DMS53 treated with DMSO at 0.1 percent for 48 hours (cell line): ENCODE data around the gene CHST12.
"Not testable (repeated sequence)": the region's sequence is repeated elsewhere in the genome, so short reads cannot be mapped to it uniquely, and the experiment has no call there.

ENCODE experiments used
- DNase-seq: peaks from one replicate; lab custom pipeline; 2025; ENCODE audit not compliant: unreplicated experiment; lab: John Stamatoyannopoulos, UW

Gene CHST12

DNA sequence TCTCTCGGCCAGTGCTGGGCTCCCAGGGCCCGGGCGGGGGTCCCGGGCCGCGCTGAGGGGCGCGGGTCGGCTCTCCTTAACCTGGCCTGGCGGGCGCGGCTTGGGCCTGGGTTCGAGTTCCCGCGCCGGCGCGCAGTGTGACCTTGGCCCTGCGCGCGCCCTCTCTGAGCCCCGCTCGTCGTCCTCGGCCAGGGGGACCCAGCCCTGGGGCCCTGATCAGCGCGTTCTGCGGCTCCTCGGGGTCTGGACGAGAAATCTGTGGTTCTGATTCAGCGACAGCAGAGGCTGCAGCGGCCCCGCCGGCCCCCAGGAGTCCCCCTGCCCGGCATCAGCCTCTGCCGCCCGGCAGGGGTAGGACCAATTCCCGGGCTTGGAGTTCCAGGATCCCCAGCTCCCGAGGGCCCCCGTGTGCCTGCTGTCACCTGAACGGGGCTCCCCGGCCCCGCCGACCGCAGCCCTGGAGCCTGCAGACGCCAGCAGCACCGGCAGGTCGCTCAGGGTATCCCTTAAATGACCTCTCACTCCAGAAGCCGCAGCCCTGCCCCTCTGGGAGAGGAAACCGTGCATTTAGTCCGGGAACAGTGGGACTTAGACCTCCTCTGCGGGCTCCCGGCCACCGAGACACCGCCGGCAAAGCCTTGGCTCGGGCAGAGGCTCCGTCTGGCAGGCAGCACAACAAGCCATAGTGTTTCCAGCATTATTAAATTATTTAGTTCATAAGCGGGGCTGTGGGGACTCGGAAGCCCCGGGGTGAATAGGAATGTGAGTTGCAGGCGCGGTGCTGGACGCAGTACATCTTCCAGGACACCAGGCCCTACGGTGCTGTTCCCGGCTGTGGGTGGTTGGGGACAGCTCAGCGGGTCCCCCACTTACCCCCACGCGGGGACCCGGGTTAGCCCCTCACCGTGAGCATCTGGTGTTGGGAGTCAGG, 572 bp downstream of the CHST12 start:
- no peak for DNase-seq

DNA sequence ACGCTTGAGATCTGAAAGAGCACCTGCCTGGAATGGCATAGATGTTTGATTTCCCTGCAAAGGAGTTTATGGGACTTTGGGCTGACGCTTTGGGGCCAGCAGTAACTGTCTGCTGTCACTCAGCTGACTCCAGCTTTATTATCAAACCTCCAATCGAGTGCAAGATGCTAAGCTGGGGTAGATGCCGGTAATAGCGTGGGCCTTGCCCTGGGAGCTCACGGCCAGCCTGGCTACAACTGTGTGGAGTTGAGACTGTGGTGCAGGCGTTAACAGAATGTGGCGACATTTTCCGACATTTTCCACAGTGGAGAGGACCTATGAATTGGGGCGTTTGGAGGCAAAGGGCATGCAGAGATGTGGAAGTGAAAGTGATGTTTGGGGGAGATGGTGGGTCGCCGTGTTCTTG, 1.3 kb downstream of the CHST12 start:
- no peak for DNase-seq

DNA sequence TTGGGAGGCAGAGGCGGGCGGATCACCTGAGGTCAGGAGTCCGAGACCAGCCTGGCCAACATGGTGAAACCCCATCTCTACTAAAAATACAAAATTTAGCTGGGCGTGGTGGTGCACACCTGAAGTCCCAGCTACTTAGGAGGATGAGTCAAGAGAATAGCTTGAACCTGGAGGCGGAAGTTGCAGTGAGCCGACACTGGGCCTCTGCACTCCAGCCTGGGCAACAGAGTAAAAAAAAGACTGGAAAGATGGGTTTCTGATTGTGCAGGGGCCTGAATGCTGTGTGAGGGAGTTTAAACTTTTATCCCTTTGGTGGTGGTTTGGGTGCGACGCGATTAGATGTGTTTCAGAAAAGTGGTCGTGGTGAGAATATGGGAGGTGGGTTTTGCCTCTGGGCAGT, 1.8 kb downstream of the CHST12 start:
- no peak for DNase-seq

DNA sequence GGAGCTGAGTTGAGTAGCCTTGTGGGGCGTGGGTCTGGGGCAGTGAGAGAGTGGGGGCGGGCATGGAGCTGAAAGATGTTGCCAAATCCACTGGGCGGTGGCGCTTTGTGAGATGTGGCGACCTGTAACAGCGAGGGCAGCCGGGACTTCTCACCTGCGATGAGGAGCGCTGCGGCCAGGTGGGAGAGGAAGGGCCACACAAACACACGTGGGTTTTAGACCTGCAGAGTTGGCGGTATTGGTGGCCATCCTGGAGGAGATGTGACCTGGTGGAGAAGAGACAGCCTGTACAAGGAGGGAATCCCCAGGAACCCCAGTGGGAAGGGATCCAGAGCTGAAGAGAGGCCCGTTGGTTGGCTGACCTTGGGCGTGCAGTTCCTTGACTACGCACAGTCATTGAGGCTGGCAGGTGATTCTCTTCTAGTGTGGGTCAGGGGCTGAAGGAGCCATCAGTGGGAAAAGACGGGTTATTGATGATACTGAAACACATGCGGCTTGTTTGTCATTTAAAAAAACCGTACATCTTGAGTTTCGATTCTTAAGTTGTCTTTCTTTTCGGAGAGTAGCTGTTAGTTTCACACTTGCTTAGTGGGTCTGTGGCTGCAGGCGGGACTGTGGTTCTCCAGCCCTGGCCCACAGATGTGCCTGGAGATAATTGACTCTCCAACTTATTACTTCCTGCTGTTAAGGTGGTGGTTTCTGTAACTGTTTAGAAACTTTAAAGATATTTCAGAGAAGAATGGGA, 2.4 kb downstream of the CHST12 start:
- no peak for DNase-seq

DNA sequence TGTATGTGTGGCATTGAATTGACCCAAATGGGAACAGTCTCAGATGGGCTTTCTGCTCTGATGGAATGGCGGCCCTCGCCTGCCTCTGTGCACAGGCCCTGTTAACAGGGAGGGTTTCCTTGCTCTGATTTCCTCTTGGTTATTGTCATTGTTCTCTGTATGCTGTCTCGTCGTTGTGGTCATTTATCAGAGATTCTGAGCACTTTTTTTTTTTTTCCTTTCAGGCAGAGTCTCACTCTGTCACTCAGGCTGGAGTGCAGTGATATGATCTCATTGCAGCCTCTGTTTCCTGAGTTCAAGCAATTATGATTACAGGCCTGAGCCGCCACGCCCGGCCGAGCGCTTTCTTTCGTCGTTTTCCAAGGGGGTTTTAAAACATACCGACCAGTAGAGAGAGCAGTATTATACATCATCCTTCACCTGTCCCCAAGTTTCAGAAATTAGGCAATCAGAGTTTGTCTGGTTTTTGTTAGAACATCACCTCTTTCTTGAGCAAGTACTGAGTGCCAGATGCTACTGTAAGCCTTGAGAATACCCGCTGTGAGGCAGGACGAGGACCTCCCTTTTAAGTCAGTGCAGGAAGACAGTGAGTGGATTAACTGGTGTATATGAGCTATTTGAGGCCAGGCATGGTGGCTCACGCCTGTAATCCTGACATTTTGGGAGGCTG, 6.5 kb downstream of the CHST12 start:
- no peak for DNase-seq

DNA sequence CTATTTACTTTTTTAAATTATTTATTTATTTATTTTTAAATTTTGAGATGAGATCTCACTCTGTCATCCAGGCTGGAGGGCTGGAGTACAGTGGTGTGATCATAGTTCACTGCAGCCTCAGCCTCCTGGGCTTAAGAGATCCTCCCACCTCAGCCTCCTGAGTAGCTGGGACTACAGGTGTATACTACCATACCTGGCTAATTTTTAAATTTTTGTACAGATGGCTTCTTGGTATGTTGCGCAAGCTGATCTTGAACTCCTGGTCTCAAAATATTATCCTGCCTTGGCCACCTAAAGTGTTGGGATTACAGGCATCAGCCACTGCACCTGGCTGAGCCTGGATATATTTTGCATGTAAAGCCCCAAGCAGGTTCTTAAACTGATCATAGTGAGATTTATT, 7.6 kb downstream of the CHST12 start:
- DNase-seq = no peak

DNA sequence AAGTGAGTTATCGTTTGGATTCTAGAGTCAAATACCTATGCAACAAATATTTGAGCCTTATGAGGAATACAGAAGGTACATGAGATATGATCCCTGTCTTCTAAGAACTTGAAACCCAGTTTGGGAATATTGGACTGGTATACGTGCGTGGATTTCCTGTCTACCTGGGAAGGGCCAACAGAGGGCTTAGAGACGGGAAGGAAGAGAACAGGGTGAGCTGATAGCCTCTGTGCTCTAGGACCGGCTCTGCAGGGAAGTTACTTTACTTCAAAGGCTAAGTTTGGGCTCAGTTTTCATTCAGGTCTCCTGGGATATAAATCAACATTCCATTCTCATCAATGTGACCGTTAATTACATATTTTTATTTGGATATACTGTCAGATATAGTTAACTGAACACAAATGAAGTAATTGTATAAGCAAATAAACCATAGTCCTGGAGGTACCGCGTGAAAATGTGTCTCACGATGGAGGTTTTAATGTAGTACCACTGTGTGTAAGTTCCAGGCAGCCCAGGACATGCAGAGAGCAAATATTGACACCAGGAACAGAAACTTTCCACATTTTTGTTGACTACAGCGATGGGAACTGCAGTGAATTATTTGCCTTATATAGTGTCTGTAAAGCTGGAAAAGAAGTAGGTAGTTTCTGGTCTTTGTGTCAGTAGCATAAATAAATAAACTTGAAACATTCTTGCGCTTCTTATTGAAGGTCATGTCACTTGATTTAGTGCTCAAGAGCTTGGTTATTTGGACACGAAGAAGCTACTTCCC, 8.6 kb downstream of the CHST12 start:
- DNase-seq = peak; percentile 13

DNA sequence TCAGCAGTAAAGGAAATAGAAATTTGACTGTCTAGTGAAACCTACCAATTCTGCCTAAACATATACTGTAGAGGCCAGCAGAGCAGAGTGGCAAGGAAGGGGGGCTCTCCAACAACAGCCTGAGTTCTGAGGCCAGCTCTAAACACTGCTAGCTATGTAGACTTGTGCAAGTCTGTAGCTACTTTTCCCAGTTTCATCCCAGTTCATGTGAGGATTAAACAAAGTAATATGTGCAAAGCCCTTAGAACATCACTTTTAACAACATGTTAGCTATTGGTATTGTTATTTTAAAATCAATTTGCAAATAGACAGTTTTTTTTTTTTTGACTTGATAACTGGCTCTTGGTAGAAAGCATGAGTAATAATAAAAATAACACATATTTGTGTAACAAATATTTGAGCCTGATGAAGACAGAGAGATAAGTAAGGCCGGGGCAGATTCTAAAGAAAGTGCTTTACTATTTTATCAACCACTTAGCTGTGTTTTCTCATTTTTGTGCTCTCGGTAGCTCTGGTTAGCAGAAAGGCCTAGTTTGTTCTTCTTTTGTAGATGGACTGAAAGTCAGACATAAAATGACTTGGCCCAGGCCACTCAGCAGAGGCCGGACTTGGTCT, 9.3 kb downstream of the CHST12 start:
- DNase-seq = no peak

DNA sequence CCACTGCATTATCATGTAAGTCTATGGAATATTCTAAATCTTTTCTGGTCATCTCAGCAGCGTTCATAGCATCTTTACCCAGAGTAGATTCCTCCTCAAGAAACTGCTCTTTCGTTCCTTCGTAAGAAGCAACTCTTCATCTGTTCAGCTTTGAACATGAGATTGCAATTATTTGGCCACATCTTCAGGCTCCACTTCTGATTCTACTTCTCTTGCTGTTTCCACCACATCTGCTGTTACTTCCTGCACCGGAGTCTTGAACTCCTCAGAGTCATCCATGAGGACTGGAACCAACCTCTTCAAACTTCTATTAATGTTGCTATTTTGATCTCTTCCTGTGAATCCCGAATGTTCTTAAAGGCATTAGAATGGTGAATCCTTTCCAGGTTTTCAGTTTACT, 12.7 kb downstream of the CHST12 start:
- no peak for DNase-seq

DNA sequence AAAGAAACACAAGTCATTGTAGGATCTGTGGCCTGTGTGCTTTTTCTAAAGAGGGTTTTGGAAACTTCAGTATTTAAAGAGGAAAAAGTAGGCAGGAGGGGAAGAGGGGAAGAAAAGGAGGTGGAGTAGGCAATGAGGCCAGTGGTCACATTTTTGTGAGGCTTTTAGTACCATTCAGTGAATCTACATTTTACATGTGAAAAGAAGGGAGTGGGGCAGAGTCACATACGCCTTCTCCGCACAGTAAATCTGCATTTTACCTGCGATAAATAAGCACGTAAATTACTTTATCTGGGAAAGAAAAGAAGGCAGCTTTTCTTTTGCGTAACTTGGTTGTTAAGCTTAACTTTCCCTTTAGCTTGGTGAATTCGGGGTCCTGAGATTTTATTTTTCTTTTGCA, 13.2 kb downstream of the CHST12 start:
- no peak for DNase-seq

DNA sequence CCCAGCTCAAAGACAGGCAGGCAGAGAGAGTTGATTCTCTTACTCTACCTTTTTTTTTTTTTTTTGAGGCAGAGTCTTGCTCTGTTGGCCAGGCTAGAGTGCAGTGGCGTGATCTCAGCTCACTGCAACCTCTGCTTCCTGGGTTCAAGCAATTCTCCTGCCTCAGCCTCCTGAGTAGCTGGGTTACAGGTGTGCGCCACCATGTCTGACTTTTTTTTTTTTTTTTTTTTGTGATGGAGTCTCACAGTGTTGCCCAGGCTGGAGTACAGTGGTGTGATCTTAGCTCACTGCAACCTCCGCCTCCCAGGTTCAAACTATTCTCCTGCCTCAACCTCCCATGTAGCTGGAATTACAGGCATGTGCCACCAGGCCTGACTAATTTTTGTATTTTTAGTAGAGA, 13.8 kb downstream of the CHST12 start:
- not testable (repeated sequence) for DNase-seq

DNA sequence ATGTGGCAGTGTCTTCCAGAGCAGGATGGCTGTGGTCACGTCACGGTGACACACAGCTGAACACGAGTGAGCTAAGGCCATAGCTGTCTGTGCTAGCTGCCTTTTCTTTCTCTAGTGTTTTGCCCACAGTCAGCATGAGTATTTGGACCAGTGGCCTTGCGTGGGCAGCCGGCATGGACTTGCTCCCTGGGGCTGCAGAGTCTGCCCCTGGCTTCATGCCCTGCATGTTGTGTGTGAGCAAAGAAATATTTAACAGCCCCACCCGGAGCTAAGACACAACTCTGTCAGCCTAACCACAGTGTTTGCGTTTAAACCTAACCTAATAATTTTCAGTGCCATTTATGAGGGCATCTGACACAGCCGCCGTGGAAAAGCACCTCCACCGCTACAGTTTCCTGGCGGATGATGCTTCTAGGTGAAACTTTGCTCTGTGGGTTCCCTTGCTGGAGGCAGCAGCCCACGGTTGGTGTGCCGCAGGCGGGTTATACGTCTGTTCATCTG, 14.6 kb downstream of the CHST12 start:
- DNase-seq = no peak

DNA sequence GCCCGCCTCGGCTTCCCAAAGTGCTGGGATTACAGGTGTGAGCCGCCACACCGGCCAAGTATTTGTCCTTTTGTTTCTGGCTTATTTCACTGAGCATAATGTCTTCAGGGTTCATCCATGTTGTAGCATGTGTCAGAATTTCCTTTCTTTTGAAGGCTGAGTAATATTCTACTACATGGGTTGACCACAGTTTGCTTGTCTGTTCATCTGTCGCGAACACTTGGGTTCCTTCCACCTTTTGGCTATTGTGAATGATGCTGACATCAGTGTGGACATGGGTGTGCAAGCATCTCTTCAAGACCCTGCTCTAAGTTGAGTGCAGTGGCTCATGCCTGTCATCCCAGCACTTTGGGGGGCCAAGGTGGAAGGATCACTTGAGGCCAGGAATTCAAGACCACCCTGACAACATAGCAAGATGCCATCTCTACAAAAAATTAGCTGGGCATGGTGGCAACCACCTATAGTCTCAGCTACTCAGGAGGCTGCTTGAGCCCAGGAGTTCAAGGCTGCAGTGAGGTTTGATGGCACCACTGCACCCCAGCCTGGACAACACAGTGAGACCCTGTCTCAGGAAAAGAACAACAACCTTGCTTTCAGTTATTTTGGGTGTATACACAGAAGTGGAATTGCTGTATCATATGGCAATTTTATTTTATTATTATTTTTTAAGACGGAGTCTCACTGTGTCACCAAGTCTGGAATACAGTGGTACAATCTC, 17.0 kb downstream of the CHST12 start:
- no peak for DNase-seq

DNA sequence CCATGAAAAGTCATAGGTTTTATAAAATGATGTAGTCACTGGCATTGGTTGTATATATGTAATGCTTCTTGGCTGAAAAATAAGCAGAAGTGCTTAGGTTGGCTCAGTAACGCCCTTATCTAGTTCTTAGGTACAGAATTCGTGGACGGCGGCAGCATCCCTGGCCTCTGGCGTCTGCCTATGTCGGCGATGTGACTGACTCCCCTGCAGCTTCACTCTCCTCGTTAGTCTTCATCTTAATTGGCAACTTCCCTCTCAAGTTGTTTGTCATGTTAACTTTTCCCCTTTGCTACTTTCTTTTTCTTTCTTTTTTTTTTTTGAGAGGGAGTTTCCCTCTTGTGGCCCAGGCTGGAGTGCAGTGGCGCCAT, 18.5 kb downstream of the CHST12 start:
- no peak for DNase-seq

DNA sequence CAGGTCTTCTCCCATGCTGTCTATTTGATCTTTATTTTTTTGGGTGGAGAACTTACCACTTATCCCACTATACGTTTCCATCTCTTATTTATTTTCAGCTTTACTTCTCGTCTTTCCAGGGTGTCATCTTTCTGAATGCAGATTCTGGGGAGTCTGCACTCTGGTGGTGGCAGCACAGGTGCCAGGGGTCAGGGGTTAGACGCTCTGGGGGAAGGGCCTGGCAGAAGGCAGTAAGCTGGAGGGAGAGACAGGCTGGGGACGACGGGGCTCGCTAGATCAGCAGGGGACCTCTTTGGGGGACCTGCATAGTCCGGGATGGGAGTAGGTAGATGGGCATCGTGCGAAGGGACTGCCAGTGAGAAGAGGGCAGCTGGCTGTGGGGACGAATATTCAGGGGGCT, 22.3 kb downstream of the CHST12 start:
- no peak for DNase-seq

DNA sequence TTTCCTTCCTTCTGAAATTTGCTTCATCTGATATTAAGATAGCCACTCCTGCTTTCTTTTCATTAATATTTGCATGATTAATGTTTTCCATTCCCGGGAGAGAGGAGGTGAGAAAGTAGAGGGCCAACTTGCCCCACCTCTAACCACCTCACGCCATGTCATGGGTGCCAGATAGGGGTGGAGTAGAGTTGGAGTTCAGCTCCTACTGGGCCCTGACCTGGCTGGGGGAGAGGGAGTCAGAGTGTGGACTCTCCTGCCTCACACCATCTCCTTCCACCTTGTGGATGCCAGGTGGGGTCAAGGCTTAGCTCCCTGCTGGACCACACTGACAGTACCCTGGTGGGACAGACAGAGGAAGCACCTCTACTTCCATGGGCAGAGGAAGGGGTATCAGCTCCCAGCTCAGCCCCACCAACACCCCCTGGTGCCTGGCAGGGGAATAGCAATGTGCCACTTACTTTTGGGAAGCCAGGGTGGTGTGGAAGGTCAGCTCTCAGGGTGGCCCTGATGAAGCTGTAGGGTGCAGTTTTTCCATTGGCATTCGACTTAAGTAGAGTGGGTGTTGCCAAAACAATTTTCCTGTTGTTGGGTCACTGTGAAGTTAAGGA, 28.0 kb downstream of the CHST12 start:
- DNase-seq = no peak

DNA sequence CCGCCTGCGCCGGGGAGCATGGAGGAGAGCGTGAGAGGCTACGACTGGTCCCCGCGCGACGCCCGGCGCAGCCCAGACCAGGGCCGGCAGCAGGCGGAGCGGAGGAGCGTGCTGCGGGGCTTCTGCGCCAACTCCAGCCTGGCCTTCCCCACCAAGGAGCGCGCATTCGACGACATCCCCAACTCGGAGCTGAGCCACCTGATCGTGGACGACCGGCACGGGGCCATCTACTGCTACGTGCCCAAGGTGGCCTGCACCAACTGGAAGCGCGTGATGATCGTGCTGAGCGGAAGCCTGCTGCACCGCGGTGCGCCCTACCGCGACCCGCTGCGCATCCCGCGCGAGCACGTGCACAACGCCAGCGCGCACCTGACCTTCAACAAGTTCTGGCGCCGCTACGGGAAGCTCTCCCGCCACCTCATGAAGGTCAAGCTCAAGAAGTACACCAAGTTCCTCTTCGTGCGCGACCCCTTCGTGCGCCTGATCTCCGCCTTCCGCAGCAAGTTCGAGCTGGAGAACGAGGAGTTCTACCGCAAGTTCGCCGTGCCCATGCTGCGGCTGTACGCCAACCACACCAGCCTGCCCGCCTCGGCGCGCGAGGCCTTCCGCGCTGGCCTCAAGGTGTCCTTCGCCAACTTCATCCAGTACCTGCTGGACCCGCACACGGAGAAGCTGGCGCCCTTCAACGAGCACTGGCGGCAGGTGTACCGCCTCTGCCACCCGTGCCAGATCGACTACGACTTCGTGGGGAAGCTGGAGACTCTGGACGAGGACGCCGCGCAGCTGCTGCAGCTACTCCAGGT, 29.7 kb downstream of the CHST12 start:
- no peak for DNase-seq

DNA sequence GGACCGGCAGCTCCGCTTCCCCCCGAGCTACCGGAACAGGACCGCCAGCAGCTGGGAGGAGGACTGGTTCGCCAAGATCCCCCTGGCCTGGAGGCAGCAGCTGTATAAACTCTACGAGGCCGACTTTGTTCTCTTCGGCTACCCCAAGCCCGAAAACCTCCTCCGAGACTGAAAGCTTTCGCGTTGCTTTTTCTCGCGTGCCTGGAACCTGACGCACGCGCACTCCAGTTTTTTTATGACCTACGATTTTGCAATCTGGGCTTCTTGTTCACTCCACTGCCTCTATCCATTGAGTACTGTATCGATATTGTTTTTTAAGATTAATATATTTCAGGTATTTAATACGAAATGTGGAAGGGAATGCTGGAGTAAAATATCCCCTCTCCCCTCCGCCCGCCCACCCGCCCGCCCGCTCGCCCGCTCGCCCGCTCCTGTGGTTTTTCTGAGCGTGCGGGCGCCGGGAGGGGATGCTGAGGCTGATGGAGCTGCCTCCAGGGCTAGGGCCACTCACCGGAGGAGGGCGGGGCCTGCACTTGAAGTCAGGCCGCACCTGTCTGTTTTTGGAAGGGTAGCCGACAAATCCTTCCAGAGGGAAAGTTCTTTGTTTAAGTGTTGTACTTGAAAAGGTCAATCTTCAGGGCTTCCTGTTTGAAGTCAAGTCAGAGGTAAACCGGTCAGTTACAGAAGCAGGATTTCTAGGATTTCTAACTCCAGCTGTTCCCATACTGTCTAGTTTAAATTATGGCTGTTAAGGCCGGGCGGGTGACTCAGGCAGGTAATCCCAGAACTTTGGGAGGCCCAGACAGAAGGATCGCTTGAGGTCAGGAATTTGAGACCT, 30.5 kb downstream of the CHST12 start:
- DNase-seq = no peak
